Measurements from ENCODE around the gene WASHC3.
"Not testable (repeated sequence)": the region's sequence is repeated elsewhere in the genome, so short reads cannot be mapped to it uniquely, and the experiment has no call there.

WASHC3 gene

GRCh38 chr12:102021540-102022246, 40.1 kb downstream of the WASHC3 start:
- no peak for TF ChIP-seq CTCF (IDR thresholded peaks at IDR 0.05; ENCODE audit: low read depth, low read length)
- TF ChIP-seq MYC (IDR thresholded peaks at IDR 0.05; ENCODE audit: low read depth, low read length) = no peak
- TF ChIP-seq MAX (IDR thresholded peaks at IDR 0.05; ENCODE audit: low read depth, low read length) = peak; percentile 26; the same call in 1 of the 2 replicates
- TF ChIP-seq POLR2A (IDR thresholded peaks at IDR 0.05; ENCODE audit: extremely low read depth, insufficient read length) = no peak
- peak overlapping the region; percentile 42 for H3K4me3 ChIP-seq (ENCODE audit: low read depth, low read length)
- peak; percentile 90 for DNase-seq (ENCODE audit: low read depth)

DNA sequence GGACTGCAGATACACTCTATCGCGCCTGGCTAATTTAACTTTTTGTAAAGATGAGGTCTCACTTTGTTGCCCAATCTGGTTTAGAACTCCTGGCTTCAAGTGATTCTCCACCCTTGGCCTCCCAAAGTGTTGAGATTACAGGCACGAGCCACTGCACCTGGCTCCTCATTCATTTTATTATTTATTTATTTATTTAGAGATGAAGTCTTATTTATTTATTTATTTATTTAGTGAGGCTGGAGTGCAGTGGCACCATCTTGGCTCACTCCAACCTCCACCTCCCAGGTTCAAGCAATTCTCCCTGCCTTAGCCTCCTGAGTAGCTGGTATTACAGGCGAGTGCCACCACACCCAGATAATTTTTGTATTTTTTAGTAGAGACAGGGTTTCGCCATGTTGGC, 43.2 kb downstream of the WASHC3 start:
- DNase-seq (ENCODE audit: low read depth); H3K4me3 ChIP-seq (ENCODE audit: low read depth, low read length): not testable (repeated sequence)

DNA sequence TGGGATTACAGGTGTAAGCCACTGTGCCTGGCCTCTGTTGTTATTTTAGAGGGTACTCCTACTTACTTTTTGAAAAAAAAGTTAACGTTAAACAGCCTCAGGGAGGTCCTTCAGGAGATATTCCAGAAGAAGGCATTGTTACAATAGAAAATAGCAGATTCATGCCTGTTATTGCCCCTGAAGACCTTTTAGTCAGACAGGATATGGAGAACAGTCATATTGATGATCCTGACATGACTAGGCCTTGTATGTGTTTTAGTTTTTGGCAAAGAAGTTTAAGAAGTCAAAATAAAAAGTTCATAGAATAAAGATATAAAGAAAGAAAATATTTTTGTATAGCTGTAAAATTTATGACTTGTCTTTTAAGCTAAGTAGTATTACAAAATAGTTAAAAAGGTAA, 45.3 kb downstream of the WASHC3 start:
- TF ChIP-seq CTCF (IDR thresholded peaks at IDR 0.05; ENCODE audit: low read depth, low read length) (no peak), MYC (IDR thresholded peaks at IDR 0.05; ENCODE audit: low read depth, low read length) (no peak), POLR2A (IDR thresholded peaks at IDR 0.05; ENCODE audit: extremely low read depth, insufficient read length) (no peak), MAX (IDR thresholded peaks at IDR 0.05; ENCODE audit: low read depth, low read length) (no peak)
- DNase-seq (ENCODE audit: low read depth) = no peak
- H3K4me3 ChIP-seq (ENCODE audit: low read depth, low read length) = no peak overlapping the region

DNA sequence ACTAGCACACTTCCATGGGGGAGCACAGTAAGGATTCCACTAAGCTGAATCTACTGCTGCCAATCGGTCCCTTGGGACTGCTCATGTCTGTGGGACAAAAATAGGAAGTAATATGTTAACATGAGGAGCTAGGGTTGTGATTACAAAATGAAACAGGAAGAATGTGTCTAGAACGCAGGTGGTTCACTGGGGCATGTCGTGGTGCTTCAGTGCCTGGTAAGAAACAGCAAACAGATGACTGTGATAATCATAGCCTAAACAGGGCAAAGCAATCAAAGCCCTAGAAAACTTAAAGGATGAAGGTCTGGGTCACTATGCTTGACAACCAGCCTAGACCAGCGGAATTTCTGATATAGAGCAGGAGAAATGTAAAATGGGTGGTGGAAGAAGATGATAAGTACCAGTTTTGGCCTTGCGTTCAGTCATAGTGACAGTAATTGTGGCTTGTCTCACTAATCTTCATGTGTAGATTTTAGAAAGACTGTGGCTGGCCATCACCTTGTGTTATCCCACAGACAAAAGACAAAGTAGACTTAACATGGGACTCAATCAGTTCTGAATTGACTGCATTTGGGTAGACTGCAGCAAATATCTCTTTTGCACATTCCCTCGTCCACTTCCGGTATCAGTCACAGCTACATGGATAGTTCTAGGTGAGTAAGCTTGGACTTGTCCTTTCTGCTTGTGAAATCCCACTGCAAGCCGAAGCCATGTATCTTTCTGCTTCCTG, 51.4 kb downstream of the WASHC3 start:
- peak; percentile 86 for TF ChIP-seq MYC (IDR thresholded peaks at IDR 0.05; ENCODE audit: low read depth, low read length)
- peak; percentile 91 for TF ChIP-seq MAX (IDR thresholded peaks at IDR 0.05; ENCODE audit: low read depth, low read length)
- no peak for TF ChIP-seq CTCF (IDR thresholded peaks at IDR 0.05; ENCODE audit: low read depth, low read length)
- TF ChIP-seq POLR2A (IDR thresholded peaks at IDR 0.05; ENCODE audit: extremely low read depth, insufficient read length) = no peak
- DNase-seq (ENCODE audit: low read depth) = peak; percentile 94

GRCh38 chr12:102009796-102010195, 52.0 kb downstream of the WASHC3 start:
- DNase-seq (ENCODE audit: low read depth) = no peak
- TF ChIP-seq POLR2A (IDR thresholded peaks at IDR 0.05; ENCODE audit: extremely low read depth, insufficient read length) (no peak), MAX (IDR thresholded peaks at IDR 0.05; ENCODE audit: low read depth, low read length) (no peak), CTCF (IDR thresholded peaks at IDR 0.05; ENCODE audit: low read depth, low read length) (no peak)
- H3K4me3 ChIP-seq (ENCODE audit: low read depth, low read length) = no peak overlapping the region

More for the DNA sequence above, 51.4 kb downstream of the WASHC3 start:
- peak overlapping the region; percentile 18 for H3K4me3 ChIP-seq (ENCODE audit: low read depth, low read length)

- H3K4me3 ChIP-seq (ENCODE audit: low read depth, low read length) = no peak overlapping the region
- no peak for TF ChIP-seq POLR2A (IDR thresholded peaks at IDR 0.05; ENCODE audit: extremely low read depth, insufficient read length)
- TF ChIP-seq CTCF (IDR thresholded peaks at IDR 0.05; ENCODE audit: low read depth, low read length) = no peak
- no peak for TF ChIP-seq MAX (IDR thresholded peaks at IDR 0.05; ENCODE audit: low read depth, low read length)
- no peak for TF ChIP-seq MYC (IDR thresholded peaks at IDR 0.05; ENCODE audit: low read depth, low read length)
- no peak for DNase-seq (ENCODE audit: low read depth)
These were observed 53.1 kb downstream of the WASHC3 start for GRCh38 chr12:102008615-102009126.
